Gastroesophageal sphincter (tissue), 3 donors: Measurements from ENCODE around the gene ZNF219.

Experiments used
- POLR2A ChIP-seq, 2 donors: fragments of 450-650 bp; IDR thresholded peaks; one replicate each; pipeline ENCODE4 v1.6.1; 2017; ENCODE audit warnings: antibody characterized with exemption in 2 of 2, mild to moderate bottlenecking in 2 of 2, moderate library complexity in 1 of 2
- POLR2AphosphoS5 ChIP-seq: sonication (generic); formaldehyde crosslinking; IDR thresholded peaks from one replicate; pipeline ENCODE4 v1.6.1; 2017; ENCODE audit warnings: antibody characterized with exemption
- TF ChIP-seq, protein P1 (sequence below), 4 experiments: fragments of 200-600 bp in 2 of 4; fragments of 450-650 bp in 2 of 4; sonication (generic) in 1 of 4; IDR thresholded peaks; one replicate each; pipeline ENCODE4 v1.5.1; 2017 to 2019; ENCODE audit warnings: antibody characterized with exemption in 4 of 4, mild to moderate bottlenecking in 2 of 4, moderate library complexity in 2 of 4

DNA sequence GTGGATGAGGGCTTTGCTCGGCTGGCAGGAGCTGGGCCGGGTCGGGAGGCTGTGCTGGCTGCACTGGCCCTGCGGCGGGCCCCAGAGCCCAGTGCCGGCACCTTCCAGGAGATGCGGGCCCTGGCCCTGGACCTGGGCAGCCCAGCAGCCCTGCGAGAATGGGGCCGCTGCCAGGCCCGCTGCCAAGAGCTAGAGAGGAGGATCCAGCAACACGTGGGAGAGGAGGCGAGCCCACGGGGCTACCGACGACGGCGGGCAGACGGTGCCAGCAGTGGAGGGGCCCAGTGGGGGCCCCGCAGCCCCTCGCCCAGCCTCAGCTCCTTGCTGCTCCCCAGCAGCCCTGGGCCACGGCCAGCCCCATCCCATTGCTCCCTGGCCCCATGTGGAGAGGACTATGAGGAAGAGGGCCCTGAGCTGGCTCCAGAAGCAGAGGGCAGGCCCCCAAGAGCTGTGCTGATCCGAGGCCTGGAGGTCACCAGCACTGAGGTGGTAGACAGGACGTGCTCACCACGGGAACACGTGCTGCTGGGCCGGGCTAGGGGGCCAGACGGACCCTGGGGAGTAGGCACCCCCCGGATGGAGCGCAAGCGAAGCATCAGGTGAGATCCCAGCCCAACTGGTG is 16.8 kb downstream of the ZNF219 start:
- TF ChIP-seq, protein P1, sequence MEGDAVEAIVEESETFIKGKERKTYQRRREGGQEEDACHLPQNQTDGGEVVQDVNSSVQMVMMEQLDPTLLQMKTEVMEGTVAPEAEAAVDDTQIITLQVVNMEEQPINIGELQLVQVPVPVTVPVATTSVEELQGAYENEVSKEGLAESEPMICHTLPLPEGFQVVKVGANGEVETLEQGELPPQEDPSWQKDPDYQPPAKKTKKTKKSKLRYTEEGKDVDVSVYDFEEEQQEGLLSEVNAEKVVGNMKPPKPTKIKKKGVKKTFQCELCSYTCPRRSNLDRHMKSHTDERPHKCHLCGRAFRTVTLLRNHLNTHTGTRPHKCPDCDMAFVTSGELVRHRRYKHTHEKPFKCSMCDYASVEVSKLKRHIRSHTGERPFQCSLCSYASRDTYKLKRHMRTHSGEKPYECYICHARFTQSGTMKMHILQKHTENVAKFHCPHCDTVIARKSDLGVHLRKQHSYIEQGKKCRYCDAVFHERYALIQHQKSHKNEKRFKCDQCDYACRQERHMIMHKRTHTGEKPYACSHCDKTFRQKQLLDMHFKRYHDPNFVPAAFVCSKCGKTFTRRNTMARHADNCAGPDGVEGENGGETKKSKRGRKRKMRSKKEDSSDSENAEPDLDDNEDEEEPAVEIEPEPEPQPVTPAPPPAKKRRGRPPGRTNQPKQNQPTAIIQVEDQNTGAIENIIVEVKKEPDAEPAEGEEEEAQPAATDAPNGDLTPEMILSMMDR (IDR thresholded peaks at IDR 0.05) = no peak
- TF ChIP-seq POLR2A (IDR thresholded peaks at IDR 0.05) (no peak), POLR2AphosphoS5 (no peak)
